Peyer's patch (tissue), 4 donors: ENCODE results near the gene DLGAP1.

Experiments
- CTCF ChIP-seq, 6 experiments: fragments of 450-650 bp in 4 of 6; fragments of 200-600 bp in 2 of 6; sonication (generic) in 1 of 6; IDR thresholded peaks; one replicate each; pipeline ENCODE4 v1.5.1; 2017 to 2019; ENCODE audit warnings: antibody characterized with exemption in 6 of 6, mild to moderate bottlenecking in 3 of 6, moderate library complexity in 1 of 6
- POLR2A ChIP-seq, 2 donors: fragments of 450-650 bp; IDR thresholded peaks; one replicate each; pipeline ENCODE4 v1.5.1; 2017; ENCODE audit warnings: antibody characterized with exemption in 2 of 2, mild to moderate bottlenecking in 2 of 2, moderate library complexity in 2 of 2

GRCh38 chr18:3631887-3632286 lies 823.2 kb downstream of the DLGAP1 start:
- TF ChIP-seq CTCF (IDR thresholded peaks at IDR 0.05) (no peak), POLR2A (IDR thresholded peaks at IDR 0.05) (no peak)
